Uterus (tissue), 4 donors: ENCODE data around the gene PIAS2. TPM values are rescaled to one million over a fixed set of nuclear protein-coding genes. Genes with fewer than 3 reads are reported as not detected.
"Not testable (repeated sequence)": the region's sequence is repeated elsewhere in the genome, so short reads cannot be mapped to it uniquely, and the experiment has no call there.

Experiments
- DNase-seq, 2 donors: peaks; one replicate each; pipeline ENCODE4 v3.0.0-alpha.2; 2019 to 2020
- H3K27ac ChIP-seq, 2 donors: fragments of 200-600 bp; sonication (generic); 1 replicate in 1 of 2; 2 replicates in 1 of 2; pipeline ENCODE4 v1.5.1; 2016 to 2018
- H3K27me3 ChIP-seq, 2 donors: fragments of 200-600 bp; sonication (generic); one replicate each; pipeline ENCODE4 v1.5.1; 2018 to 2019; ENCODE audit warnings: control low read depth in 1 of 2
- H3K36me3 ChIP-seq, 2 donors: fragments of 200-600 bp; sonication (generic); one replicate each; pipeline ENCODE4 v1.5.1; 2019; ENCODE audit warnings: control low read depth in 1 of 2
- H3K4me1 ChIP-seq, 2 donors: fragments of 200-600 bp; sonication (generic); one replicate each; pipeline ENCODE4 v1.5.1; 2018 to 2019; ENCODE audit warnings: control low read depth in 1 of 2
- H3K4me3 ChIP-seq, 2 donors: fragments of 200-600 bp; sonication (generic); 1 replicate in 1 of 2; 2 replicates in 1 of 2; pipeline ENCODE4 v1.5.1; 2018 to 2019; ENCODE audit warnings: mild to moderate bottlenecking in 1 of 2
- H3K9me3 ChIP-seq, 2 donors: fragments of 200-600 bp; sonication (generic); one replicate each; pipeline ENCODE4 v1.5.1; 2019; ENCODE audit warnings: control low read depth in 1 of 2
- CTCF ChIP-seq, 4 experiments: fragments of 200-600 bp in 2 of 4; fragments of 450-650 bp in 2 of 4; sonication (generic) in 2 of 4; IDR thresholded peaks; one replicate each; pipeline ENCODE4 v1.5.1; 2016 to 2019; ENCODE audit warnings: antibody characterized with exemption in 4 of 4, mild to moderate bottlenecking in 2 of 4, moderate library complexity in 1 of 4
- POLR2A ChIP-seq, 2 donors: fragments of 450-650 bp; IDR thresholded peaks; one replicate each; pipeline ENCODE4 v1.6.1; 2016; ENCODE audit warnings: antibody characterized with exemption in 2 of 2, mild to moderate bottlenecking in 1 of 2, moderate library complexity in 1 of 2
- intact Hi-C: fragments of 100-400 bp; cut with DNase I; formaldehyde crosslinking; loops from one replicate; pipeline ENCODE4 v1.15.1; 2023; ENCODE audit warnings: low total_unique reads
- total RNA-seq, 4 donors: library from RNA; depleted of rRNA in 3 of 4; stranded (reverse); fragments of >200 nt in 3 of 4; gene quantifications; one replicate each; pipeline versions ENCODE4 v1.1.0 to v1.2.4, GENCODE V29; 2014 to 2023
- donor health status: DM: yes; HTN: yes; CAD: no.

The PIAS2 gene
- total RNA-seq, 4 donors from 2014 or later = 13.1 to 68.6 (median 34.8) TPM

GRCh38 chr18:46814399-46814798, 102.9 kb downstream of the PIAS2 start:
- no peak for DNase-seq
- Histone ChIP-seq H3K4me3 (no peak overlapping the region), H3K36me3 (no peaks in the 10 kb centered on the region), H3K27ac (no peak overlapping the region), H3K4me1 (no peaks in the 10 kb centered on the region), H3K27me3 (no peaks in the 10 kb centered on the region), H3K9me3 (no peaks in the 10 kb centered on the region)
- TF ChIP-seq CTCF (IDR thresholded peaks at IDR 0.05) = no peak
- no peak for TF ChIP-seq POLR2A (IDR thresholded peaks at IDR 0.05)
- intact Hi-C loops = no loop called here

GRCh38 chr18:46812311-46812710, 105.0 kb downstream of the PIAS2 start:
- no peaks in the 10 kb centered on the region for H3K9me3 ChIP-seq
- intact Hi-C loops = no loop called here
- TF ChIP-seq POLR2A (IDR thresholded peaks at IDR 0.05) (no peak), CTCF (IDR thresholded peaks at IDR 0.05) (no peak)

GRCh38 chr18:46810481-46811000, 106.8 kb downstream of the PIAS2 start:
- H3K36me3 ChIP-seq = no peaks in the 10 kb centered on the region
- H3K4me1 ChIP-seq = no peaks in the 10 kb centered on the region
- TF ChIP-seq POLR2A (IDR thresholded peaks at IDR 0.05) = no peak
- no peak for TF ChIP-seq CTCF (IDR thresholded peaks at IDR 0.05)
- intact Hi-C loops = no loop called here
- H3K27me3 ChIP-seq = no peaks in the 10 kb centered on the region
- DNase-seq = no peak
- no peaks in the 10 kb centered on the region for H3K9me3 ChIP-seq
- H3K4me3 ChIP-seq = no peak overlapping the region
- H3K27ac ChIP-seq = no peak overlapping the region

More at GRCh38 chr18:46812311-46812710, 105.0 kb downstream of the PIAS2 start:
- H3K27me3 ChIP-seq = no peaks in the 10 kb centered on the region
- H3K4me3 ChIP-seq = no peak overlapping the region
- no peak for DNase-seq
- H3K4me1 ChIP-seq = no peaks in the 10 kb centered on the region
- no peak overlapping the region for H3K27ac ChIP-seq
- H3K36me3 ChIP-seq = no peaks in the 10 kb centered on the region

GRCh38 chr18:46809145-46809544, 108.2 kb downstream of the PIAS2 start:
- Histone ChIP-seq H3K4me3 (no peak overlapping the region), H3K4me1 (no peaks in the 10 kb centered on the region), H3K27me3 (no peaks in the 10 kb centered on the region), H3K9me3 (no peaks in the 10 kb centered on the region), H3K27ac (no peak overlapping the region), H3K36me3 (no peaks in the 10 kb centered on the region)
- TF ChIP-seq CTCF (IDR thresholded peaks at IDR 0.05) = no peak
- no peak for TF ChIP-seq POLR2A (IDR thresholded peaks at IDR 0.05)
- no peak for DNase-seq
- intact Hi-C loops = no loop called here

GRCh38 chr18:46795945-46796344, 121.4 kb downstream of the PIAS2 start:
- intact Hi-C loops, H3K36me3 ChIP-seq, H3K9me3 ChIP-seq, H3K27ac ChIP-seq, H3K4me3 ChIP-seq, H3K4me1 ChIP-seq, DNase-seq, H3K27me3 ChIP-seq: not testable (repeated sequence)

GRCh38 chr18:46794607-46795006, 122.7 kb downstream of the PIAS2 start:
- intact Hi-C loops = no loop called here
- Histone ChIP-seq H3K4me3 (no peak overlapping the region), H3K27ac (no peak overlapping the region), H3K27me3 (no peaks in the 10 kb centered on the region), H3K9me3 (no peaks in the 10 kb centered on the region), H3K4me1 (no peaks in the 10 kb centered on the region), H3K36me3 (no peaks in the 10 kb centered on the region)
- DNase-seq = no peak
- no peak for TF ChIP-seq CTCF (IDR thresholded peaks at IDR 0.05)
- TF ChIP-seq POLR2A (IDR thresholded peaks at IDR 0.05) = no peak
